Peyer's patch (tissue), 4 donors: ENCODE measurements around the gene PTGER4.
"Not testable (repeated sequence)": the region's sequence is repeated elsewhere in the genome, so short reads cannot be mapped to it uniquely, and the experiment has no call there.

Experiments used
- CTCF ChIP-seq, 6 experiments: fragments of 450-650 bp in 4 of 6; fragments of 200-600 bp in 2 of 6; sonication (generic) in 1 of 6; IDR thresholded peaks; one replicate each; pipeline ENCODE4 v1.5.1; 2017 to 2019; ENCODE audit warnings: antibody characterized with exemption in 6 of 6, mild to moderate bottlenecking in 3 of 6, moderate library complexity in 1 of 6
- POLR2A ChIP-seq, 2 donors: fragments of 450-650 bp; IDR thresholded peaks; one replicate each; pipeline ENCODE4 v1.5.1; 2017; ENCODE audit warnings: antibody characterized with exemption in 2 of 2, mild to moderate bottlenecking in 2 of 2, moderate library complexity in 2 of 2

DNA sequence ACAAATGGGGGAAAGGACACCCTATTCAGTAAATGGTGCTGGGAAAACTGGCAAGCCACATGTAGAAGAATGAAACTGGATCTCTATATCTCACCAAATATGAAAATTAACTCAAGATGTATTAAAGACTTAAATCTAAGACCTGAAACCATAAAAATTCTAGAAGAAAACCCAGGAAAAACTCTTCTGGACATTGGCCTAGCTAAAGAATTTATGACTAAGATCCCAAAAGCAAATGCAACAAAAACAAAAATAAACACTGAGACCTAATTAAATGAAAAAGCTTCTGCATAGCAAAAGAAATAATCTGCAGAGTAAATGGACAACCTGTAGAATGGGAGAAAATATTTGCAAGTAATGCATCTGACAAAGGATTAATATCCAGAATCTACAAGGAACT lies 23.6 kb upstream of the PTGER4 start:
- not testable (repeated sequence) for TF ChIP-seq CTCF, POLR2A (IDR thresholded peaks at IDR 0.05)
